ENCODE measurements around the gene TACC2. TPM values are rescaled to one million over a fixed set of nuclear protein-coding genes. Genes with fewer than 3 reads are reported as not detected.

TACC2 gene
- polyA plus RNA-seq, 10 donors = 70.7 to 160 (median 103) TPM

- no peak for DNase-seq
Observed at GRCh38 chr10:122115874-122116273, 126.9 kb downstream of the TACC2 start.

GRCh38 chr10:122116331-122116730 lies 127.4 kb downstream of the TACC2 start:
- no peak for DNase-seq

GRCh38 chr10:122117475-122117874 lies 128.5 kb downstream of the TACC2 start:
- DNase-seq = no peak

GRCh38 chr10:122120008-122120744 lies 131.2 kb downstream of the TACC2 start:
- DNase-seq = no peak

GRCh38 chr10:122121059-122121458 lies 132.1 kb downstream of the TACC2 start:
- DNase-seq = no peak

GRCh38 chr10:122122493-122122892 lies 133.5 kb downstream of the TACC2 start:
- no peak for DNase-seq

- DNase-seq = no peak
Observed at GRCh38 chr10:122123186-122123585, 134.2 kb downstream of the TACC2 start.

GRCh38 chr10:122124342-122124741 lies 135.4 kb downstream of the TACC2 start:
- no peak for DNase-seq

- no peak for DNase-seq
Observed at GRCh38 chr10:122124808-122125207, 135.8 kb downstream of the TACC2 start.

- DNase-seq = peak; percentile 25 to 74 (median 61)
Observed at GRCh38 chr10:122126763-122127659, 138.0 kb downstream of the TACC2 start.

GRCh38 chr10:122127943-122128342 lies 139.0 kb downstream of the TACC2 start:
- DNase-seq = peak in 2 of 3 donors; percentile 45 to 65

GRCh38 chr10:122128357-122128756 lies 139.4 kb downstream of the TACC2 start:
- DNase-seq = peak in 2 of 3 donors; percentile 82 to 85

- DNase-seq = no peak
Observed at GRCh38 chr10:122130474-122131110, 141.6 kb downstream of the TACC2 start.

- no peak for DNase-seq
Observed at GRCh38 chr10:122132331-122132755, 143.4 kb downstream of the TACC2 start.

- DNase-seq = peak in 1 of 3 donors; percentile 40
Observed at GRCh38 chr10:122132882-122133565, 144.1 kb downstream of the TACC2 start.

GRCh38 chr10:122135251-122136025 lies 146.5 kb downstream of the TACC2 start:
- DNase-seq = no peak

GRCh38 chr10:122138831-122139625 lies 150.1 kb downstream of the TACC2 start:
- no peak for DNase-seq

- peak in 2 of 3 donors; percentile 21 to 65 for DNase-seq
Observed at GRCh38 chr10:122139627-122140170, 150.7 kb downstream of the TACC2 start.

GRCh38 chr10:122140461-122140902 lies 151.5 kb downstream of the TACC2 start:
- no peak for DNase-seq
